HG02870 (cell line): ENCODE data around the gene FBXO10.
"Not testable (repeated sequence)": the region's sequence is repeated elsewhere in the genome, so short reads cannot be mapped to it uniquely, and the experiment has no call there.

Experiments
- ATAC-seq: cut with Tn5 transposase; IDR thresholded peaks from one replicate; pipeline ENCODE4 v1.9.1; 2021; ENCODE audit warnings: mild to moderate bottlenecking, moderate library complexity; ENCODE audit not compliant: unreplicated experiment

FBXO10 gene, protein sequence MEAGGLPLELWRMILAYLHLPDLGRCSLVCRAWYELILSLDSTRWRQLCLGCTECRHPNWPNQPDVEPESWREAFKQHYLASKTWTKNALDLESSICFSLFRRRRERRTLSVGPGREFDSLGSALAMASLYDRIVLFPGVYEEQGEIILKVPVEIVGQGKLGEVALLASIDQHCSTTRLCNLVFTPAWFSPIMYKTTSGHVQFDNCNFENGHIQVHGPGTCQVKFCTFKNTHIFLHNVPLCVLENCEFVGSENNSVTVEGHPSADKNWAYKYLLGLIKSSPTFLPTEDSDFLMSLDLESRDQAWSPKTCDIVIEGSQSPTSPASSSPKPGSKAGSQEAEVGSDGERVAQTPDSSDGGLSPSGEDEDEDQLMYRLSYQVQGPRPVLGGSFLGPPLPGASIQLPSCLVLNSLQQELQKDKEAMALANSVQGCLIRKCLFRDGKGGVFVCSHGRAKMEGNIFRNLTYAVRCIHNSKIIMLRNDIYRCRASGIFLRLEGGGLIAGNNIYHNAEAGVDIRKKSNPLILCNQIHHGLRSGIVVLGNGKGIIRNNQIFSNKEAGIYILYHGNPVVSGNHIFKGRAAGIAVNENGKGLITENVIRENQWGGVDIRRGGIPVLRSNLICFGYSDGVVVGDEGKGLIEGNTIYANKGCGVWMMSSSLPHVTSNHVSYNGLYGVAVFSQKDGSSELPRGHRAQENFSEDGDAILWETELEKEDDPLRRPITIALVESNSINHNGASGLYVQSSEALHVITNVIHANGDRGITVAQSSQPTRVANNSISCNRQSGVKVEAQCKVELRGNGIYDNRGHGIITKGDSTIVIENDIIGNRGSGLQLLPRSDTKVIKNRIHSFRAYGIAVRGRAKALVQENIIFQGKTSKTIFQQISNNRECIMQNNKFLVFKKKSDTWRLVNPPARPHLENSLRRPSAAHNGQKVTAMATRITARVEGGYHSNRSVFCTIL

DNA sequence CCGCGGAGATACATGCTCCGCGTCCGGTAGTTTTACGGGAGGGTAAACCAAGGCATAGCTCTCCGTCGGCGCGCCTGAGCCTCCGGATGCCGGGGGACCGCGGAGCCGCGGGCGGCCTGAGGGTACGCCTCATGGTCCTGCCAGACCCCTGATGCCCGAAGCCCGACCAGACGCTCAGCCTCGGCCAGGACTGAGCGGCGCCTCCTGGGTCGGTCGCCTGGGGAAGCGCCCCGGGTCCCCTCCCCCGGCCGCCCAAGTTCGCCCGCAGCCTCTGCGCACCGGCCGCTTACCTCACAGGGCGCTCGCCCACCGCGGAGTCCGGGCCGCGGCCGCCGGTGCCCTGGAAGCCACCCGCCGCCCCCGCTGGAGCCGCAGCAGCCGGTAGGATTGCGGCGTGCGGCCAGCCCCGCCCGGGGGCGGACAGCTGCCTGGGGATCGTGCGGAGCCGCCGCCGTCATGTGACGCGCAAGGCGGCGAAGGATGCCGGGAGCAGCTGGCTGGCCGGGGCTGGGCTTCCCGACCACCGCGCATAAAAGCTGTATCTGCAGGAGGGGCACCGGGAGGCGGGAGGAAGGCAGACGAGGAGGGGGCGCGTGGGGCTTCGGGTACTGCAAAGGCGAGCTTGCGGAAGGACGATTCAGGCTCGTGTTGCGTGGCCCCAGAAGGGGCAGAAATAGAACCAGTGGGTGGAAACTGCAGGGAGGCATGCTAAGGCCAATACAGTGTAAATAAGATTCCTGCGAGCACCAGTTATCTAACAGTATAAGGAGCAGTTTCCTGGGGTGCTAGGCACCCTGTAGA lies at the start of gene FBXO10:
FBXO10 (minus strand) TSS at position 460 of the 801 bp plus-strand sequence. CDS start 34,612 bp downstream, outside the sequence.
- peak; percentile 63 for ATAC-seq

DNA sequence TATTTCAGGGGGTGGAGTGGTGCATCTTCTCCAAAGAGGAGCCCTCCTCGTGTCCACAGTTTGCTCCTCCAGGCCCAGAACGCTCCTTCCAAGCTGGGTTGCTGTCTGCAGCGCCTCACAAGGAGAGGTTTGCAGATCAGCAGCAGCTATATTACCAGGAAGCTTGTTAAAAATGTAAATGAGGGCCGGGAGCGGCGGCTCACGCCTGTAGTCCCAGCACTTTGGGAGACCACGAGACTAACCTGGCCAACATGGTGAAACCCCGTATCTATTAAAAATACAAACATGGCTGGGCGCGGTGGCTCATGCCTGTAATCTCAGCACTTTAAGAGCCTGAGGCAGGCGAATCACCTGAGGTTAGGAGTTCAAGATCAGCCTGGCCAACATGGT lies 49.6 kb upstream of the FBXO10 start:
- no peak for ATAC-seq

DNA sequence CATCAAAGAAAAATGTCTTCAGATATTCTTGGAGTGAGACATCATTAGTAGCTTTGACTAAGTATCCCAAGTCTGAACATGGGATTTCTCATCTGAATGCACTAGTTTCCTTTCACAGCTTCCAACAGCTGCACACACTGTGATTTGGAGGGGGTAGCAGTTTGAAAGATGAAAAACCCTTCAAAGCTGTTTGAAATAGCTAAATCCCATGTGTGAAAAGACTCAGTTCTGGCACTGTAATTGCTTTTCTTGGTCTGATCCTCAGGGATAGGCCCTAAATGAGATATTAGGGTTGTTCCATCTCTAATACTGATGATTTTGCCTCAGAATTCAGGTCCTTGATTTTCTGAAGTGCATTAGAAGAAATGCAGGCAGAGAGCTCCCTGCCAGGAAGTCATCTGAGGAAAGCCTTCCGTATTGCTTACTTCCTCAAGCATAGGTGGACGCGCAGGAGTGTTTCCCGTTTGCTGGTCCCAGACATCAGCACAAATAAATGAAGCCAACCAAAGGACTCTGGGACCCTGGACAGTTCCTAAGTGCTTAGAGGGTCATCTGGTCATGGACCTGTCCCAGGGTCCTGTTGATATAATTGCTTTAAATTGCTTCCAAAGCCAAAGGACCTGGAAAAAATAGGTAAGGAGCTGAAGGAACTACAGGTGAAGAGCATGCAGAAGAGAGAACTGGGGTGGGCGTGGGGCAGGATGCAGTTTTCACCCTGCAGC lies 49.0 kb upstream of the FBXO10 start:
- ATAC-seq: no peak

DNA sequence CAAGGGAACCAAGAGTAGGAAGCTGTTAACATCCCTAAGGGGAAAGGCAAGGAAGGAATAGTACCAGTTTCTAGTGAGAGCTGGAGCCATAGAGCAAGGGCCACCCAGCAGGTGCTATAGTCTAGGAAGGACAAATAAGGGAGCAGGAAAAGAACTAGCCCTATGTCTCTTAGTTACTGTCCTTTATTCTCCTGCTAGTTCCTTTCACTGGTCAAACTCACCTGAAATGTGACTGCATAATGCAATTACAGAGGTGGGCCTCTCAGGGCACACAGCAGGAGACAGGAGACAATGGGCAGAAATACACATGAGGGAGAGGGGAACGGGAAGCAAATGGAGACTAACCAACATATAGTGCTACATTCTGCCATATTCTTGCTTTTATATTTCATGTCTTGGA lies 47.9 kb upstream of the FBXO10 start:
- no peak for ATAC-seq

DNA sequence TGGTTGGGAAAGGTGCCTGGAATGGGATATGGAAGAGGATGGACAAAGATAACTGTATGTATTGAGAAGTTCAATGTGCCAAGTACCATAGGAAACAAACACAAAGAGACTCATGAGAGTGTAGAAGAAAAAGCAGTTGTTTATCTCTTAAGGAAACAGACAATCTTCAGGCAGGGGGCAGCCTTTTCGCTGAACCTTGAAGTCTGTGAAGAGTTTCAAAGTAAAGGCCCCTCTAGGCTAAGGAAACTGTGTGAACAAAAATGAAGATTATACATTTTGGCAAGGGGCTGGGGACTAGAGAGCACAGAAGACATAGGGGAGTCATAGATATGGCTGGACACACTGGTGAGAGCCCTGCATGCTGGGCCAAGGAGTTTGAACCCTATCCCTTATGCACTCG lies 47.1 kb upstream of the FBXO10 start:
- no peak for ATAC-seq

DNA sequence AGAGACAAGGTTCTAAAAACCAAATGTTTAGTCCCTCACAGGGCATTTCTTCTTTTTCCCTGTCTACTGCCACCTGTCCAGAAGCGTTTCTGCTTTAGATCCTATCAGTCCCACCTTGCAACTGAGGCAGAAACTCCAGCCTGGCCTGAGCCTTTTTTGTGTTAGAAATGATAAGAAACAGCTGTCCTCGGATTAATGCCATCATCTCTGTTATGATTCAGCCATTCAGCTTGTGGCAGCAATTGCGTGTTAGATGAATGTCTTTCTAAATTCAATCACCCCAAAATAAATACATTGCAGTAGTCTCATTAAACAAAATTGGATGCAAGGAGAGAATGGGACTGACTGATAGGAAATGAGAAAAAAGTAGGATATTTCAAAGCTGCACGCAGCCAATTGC lies 46.3 kb upstream of the FBXO10 start:
- no peak for ATAC-seq

DNA sequence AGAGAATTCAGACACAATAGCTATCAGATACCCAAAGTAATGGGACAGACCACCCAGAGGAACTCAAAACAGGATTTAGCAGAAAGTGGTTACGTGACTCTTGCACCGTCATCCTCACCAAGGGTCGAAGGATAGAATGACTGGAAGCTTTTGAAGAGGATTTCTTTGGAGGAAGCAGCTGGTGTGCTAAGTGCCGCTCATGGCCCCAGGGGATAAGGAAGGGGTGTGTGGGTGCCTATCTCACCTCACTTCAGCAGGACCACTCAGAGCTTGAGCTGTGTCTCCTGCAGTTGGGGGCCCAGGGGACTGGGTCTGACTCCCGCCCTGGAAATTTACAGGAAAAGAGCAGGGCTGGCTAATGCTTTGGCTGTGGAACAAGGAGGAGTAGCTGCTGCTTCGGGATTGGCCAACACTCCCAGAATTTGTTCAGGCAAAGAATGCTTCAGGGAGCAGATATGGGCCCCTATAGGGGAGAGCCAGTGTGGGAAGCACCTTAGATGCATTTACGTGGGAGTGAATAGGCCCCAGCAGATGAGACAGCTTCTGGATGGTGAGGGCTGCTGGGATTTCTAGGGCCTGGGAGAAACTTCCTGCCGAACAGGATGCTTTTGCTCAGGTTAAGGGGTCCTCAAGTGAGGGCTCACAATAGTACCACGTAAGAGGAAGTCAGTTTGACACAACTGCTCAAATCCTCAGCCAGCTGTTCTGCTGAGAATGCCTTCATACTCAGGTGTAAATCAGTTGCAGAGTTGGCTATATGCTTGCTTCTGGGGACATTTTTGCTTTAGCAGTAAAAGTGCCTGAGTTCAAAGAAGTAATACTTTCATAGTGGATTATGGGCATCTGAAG lies 45.3 kb upstream of the FBXO10 start:
- ATAC-seq: no peak

DNA sequence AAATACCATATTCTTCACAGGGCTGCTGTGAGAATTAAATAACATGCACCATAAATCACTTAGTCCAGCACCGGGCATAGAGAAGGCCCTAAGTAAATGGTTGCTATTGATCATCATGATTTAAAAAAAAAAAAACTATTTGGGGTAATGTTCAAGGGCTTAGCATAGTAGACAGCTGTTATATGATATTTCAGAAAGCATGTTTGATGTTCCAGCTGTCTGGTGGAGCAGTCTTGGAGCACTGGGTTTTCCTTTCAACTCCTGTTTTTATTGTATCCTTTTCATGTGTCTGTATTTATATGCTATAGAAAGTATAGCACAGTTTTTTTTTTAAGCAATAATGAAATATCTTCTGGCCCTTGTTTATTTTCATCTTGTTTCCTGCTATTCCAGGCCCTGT lies 44.2 kb upstream of the FBXO10 start:
- no peak for ATAC-seq

DNA sequence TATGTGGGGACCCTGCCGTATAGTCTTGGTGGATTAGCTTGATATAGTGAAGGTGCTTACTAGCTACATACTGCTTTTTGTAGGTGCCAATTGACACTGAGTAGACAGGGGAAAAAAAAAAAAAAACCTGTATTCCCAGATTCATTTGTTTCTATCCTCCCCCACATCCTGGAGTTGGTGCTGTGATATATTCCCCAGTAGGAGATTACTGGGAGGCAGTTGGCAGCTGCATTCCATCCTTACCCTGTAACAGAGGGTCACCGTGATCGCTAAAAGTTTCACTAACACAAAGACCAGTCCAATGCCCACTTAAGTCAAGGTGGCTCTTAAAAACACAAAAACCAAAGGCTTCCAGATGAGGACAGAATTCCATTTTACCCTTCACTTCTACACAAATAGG lies 43.6 kb upstream of the FBXO10 start:
- ATAC-seq: no peak

DNA sequence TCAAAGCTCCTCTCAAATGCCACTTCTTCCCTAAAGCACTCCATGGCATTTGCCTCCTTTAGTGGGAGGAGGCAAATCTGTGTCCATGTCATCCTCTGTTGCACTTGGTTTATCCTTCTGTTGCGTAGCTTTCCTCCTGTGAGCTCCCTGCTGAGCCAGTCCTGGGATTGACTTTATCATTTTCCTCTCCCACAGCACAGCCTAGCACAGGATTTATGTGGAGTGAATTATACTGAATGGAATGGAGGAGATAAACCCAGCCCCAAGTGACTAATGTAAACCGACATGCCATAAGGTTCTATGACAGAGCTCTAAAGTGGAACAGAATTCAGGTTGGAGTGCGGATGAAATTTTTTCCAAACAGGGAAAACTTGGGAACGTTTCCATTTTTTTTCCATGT lies 42.6 kb upstream of the FBXO10 start:
- ATAC-seq: no peak

DNA sequence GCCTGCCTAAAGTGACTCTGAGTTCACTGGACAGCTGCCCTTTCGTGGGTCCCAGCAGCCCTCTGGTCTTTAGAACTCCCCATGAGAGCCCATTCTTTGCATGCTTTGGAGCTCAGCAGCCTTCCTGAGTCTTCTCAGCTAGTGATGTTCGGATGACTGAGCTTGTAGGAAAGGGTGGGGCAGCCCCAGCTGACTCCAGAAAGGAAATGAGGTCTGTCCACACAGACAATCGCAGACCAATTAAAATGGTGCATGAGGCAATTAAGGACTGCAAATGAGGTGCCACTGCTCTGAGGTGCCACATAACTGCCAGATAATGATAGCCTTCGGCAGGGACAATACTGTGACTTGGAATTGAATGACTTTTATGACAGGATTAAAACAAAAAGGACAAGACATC lies 41.7 kb upstream of the FBXO10 start:
- no peak for ATAC-seq

DNA sequence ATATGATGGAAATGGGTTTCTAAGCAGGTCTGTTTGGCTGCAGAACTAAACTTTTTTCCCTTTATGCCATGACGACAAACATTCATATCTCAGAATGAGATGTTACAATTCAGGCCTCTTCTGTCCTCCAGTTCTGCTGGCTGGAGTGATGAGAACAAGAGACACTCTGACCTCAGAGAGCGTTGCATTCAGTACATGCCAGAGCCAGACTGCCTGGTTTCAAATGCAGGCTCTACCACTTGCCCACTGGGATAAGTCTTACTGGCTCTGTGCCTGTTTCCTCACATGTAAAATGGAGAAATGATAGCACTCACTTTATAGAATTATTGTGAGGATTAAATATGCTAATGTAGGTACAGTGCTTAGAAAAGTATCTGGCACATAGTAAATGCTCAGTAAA lies 41.0 kb upstream of the FBXO10 start:
- no peak for ATAC-seq

DNA sequence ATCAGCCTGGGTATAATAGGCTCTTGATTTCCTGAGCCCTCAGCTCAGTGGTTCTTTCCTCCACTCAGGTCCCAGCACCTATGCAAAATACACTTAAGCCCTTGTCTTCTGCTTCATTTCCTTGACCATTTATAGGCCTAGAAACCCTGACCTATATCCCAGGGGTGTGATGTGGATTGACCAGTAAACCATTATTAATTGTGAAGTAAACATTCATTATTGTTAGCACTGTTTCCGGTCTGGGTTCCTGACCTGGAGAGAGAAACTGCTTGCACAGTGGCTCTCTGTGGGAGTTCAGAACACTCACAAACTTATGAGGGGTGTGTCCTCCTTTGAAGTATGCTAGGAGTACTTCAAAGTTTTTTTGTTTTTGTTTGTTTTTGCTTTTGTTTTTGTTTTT lies 35.8 kb upstream of the FBXO10 start:
- ATAC-seq: no peak

DNA sequence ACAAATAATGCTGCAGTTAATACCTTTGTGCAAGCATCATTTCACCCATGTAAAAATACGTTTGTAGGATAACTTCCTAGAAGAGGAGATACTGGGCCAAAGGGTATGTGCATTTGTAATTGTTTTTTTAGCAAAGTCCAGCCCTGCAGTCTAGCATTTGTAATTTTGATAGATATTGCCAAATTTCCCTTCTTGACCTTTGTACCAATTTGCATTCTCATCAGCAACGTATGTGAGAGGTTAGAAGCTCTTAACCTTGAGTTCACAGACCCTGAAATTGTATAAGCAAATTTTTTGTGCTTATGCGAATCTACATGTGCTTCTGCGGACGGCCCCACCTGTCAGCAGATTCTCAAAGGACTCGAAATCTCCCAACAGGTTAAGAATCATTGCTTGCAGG lies 34.8 kb upstream of the FBXO10 start:
- ATAC-seq: no peak

DNA sequence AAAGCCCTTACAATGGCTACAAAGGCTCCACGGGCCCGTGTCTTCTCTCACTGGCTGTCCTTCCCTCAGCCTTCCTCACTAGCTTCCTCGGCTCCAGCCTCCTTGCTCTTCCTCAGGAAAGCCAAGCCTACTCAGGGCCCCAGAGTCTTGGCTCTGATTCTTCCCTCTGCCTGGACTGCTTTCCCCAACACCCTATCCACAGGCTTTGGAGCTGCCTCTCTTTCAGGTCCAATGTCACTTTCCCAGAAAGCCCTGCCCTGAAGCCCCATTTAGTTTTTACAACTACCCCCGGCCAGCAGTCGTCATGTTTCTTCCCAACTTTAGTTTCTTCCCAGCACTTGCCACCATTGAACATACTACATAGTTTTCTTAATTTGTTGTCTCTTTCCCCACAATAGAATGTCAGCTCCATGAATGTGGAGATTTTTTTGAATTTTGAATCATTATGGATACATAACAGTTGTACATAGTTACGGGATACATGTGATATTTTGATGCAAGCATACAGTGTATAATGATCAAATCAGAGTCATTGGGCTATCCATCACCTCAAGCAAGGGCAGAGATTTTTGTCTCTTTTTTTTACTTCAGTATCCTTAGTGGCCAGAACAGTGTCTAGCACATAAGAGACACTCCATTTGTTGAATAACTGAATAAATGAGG lies 33.7 kb upstream of the FBXO10 start:
- ATAC-seq: no peak

DNA sequence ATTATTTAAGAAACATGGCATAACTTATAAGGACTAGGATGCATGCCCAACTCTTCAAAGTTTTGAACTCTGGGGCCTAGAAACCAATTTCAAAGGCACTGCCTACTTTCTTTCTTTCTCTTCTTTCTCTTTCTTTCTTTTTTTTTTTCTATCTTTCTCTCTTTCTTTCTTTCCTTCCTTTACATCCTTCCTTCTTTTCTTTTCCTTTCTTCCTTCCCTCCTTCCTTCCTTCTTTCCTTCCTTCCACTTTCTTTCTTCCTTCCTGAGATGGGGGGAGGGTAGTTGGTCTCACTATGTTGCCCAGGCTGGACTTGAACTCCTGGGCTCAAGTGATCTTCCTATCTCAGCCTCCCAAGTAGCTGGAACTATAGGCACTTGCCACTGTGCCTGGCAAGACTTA lies 32.1 kb upstream of the FBXO10 start:
- no peak for ATAC-seq

DNA sequence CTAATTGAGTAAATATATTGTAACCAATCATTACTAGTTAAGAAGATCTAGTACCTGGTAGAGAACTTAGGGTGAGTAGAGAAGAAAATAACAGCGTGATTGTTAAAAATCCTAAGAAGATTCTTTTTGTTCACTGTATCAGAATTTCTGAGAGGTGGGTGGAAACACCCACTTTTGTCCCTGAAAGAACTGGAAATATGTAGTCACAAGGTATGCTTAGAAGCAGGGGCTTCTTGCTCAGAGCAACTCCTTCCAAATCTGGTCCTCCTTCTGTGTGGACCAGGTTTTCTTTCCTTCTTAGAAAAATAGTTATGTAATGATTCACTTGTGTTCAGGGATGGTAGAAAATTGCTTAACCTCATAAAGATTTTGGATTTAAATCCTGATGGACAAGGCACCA lies 28.1 kb upstream of the FBXO10 start:
- no peak for ATAC-seq

DNA sequence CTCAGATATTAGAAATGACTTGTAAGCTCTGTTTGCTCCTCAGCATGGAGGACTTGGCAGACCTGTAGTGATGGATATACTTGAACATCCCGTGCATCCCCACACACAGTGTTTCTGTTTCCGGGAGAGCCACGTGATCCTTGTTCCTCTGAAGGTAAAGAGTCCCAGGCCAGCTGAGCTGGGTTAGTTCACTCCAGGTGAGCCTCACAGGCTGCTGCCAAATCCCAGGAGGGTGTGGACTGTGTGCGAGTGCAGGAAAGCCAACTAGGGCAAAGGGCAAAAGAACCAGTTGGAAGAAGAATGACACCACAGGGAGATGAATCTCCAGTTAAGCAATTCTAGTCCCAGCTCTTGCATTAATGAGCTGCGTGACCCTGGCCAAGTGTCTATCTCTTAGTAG lies 26.6 kb upstream of the FBXO10 start:
- no peak for ATAC-seq

DNA sequence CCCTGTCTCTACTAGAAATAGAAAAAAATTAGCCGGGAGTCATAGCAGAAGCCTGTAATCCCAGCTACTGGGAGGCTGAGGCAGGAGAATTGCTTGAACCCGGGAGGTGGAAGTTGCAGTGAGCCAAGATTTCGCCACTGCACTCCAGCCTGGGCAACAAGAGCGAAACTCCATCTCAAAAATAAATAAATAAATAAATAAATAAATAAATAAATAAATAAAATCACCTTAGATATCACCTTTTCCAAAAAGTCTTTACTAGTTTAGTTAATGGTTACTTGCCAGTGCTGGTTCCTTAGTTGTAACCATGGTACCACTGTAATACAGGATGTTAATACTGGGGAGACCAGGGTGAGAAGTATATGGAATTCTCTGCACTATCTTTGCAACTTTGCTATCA lies 25.9 kb upstream of the FBXO10 start:
- ATAC-seq: not testable (repeated sequence)
